SKM-1 (cell line): ENCODE measurements around the gene DHRS12.

ENCODE experiments used
- DNase-seq: peaks from one replicate; lab custom pipeline; 2025; ENCODE audit not compliant: unreplicated experiment; lab: John Stamatoyannopoulos, UW

DHRS12 gene

GRCh38 chr13:51729866-51730553 is 74.0 kb downstream of the DHRS12 start:
- DNase-seq: no peak

- no peak for DNase-seq
These were observed 75.0 kb downstream of the DHRS12 start for GRCh38 chr13:51728972-51729371.

- DNase-seq: no peak
These were observed 75.7 kb downstream of the DHRS12 start for GRCh38 chr13:51728275-51728673.

- no peak for DNase-seq
These were observed 76.2 kb downstream of the DHRS12 start for GRCh38 chr13:51727634-51728274.

GRCh38 chr13:51726446-51727193 is 77.3 kb downstream of the DHRS12 start:
- no peak for DNase-seq

GRCh38 chr13:51724721-51725120 is 79.2 kb downstream of the DHRS12 start:
- no peak for DNase-seq

- no peak for DNase-seq
These were observed 80.4 kb downstream of the DHRS12 start for GRCh38 chr13:51723529-51723928.

GRCh38 chr13:51721496-51721895 is 82.5 kb downstream of the DHRS12 start:
- no peak for DNase-seq

GRCh38 chr13:51719394-51719793 is 84.6 kb downstream of the DHRS12 start:
- no peak for DNase-seq
